Measurements from ENCODE around the gene P2RY6. TPM values are rescaled to one million over a fixed set of nuclear protein-coding genes. Genes with fewer than 3 reads are reported as not detected.

The P2RY6 gene
- total RNA-seq, 4 donors from 2014 or later = 0.38 to 2.2 (median 1.4) TPM

- no peak for TF ChIP-seq CTCF (IDR thresholded peaks at IDR 0.05; ENCODE audit: low read depth)
Measured at GRCh38 chr11:73297702-73298101, 25.6 kb downstream of the P2RY6 start.

GRCh38 chr11:73298233-73298632 is 26.1 kb downstream of the P2RY6 start:
- TF ChIP-seq CTCF (IDR thresholded peaks at IDR 0.05; ENCODE audit: low read depth) = no peak

- no peak for TF ChIP-seq CTCF (IDR thresholded peaks at IDR 0.05; ENCODE audit: low read depth)
Measured at GRCh38 chr11:73299751-73300150, 27.6 kb downstream of the P2RY6 start.

- no peak for TF ChIP-seq CTCF (IDR thresholded peaks at IDR 0.05; ENCODE audit: low read depth)
Measured at GRCh38 chr11:73306069-73306841, 34.1 kb downstream of the P2RY6 start.

GRCh38 chr11:73306977-73307322 is 34.8 kb downstream of the P2RY6 start:
- no peak for TF ChIP-seq CTCF (IDR thresholded peaks at IDR 0.05; ENCODE audit: low read depth)

- no peak for TF ChIP-seq CTCF (IDR thresholded peaks at IDR 0.05; ENCODE audit: low read depth)
Measured at GRCh38 chr11:73307323-73308002, 35.3 kb downstream of the P2RY6 start.

Data from subcutaneous adipose tissue (tissue), 4 donors.